GM19043 (cell line): Measurements from ENCODE around the gene WNT3A.
"Not testable (repeated sequence)": the region's sequence is repeated elsewhere in the genome, so short reads cannot be mapped to it uniquely, and the experiment has no call there.

ENCODE experiments used
- ATAC-seq: cut with Tn5 transposase; IDR thresholded peaks from one replicate; pipeline ENCODE4 v1.9.1; 2021; ENCODE audit warnings: low read depth; ENCODE audit not compliant: unreplicated experiment

WNT3A gene, protein sequence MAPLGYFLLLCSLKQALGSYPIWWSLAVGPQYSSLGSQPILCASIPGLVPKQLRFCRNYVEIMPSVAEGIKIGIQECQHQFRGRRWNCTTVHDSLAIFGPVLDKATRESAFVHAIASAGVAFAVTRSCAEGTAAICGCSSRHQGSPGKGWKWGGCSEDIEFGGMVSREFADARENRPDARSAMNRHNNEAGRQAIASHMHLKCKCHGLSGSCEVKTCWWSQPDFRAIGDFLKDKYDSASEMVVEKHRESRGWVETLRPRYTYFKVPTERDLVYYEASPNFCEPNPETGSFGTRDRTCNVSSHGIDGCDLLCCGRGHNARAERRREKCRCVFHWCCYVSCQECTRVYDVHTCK

DNA sequence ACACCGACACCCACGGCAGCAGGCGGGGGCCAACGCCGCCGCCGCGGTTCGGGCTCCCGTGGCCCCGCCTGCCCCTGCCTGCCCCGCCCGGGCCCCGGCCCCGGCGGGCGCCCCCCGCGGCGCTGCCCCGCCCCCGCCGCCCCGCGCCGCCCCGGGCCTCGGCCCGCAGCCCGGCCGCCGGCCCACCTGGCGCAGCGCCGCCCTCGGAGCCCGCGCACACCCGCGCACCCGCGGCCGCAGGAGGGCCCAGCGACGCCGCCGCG, at the start of gene WNT3A:
Gene WNT3A (plus strand): TSS at position 213 of the 263 bp plus-strand sequence. CDS start 131 bp downstream, outside the sequence.
- no peak for ATAC-seq

DNA sequence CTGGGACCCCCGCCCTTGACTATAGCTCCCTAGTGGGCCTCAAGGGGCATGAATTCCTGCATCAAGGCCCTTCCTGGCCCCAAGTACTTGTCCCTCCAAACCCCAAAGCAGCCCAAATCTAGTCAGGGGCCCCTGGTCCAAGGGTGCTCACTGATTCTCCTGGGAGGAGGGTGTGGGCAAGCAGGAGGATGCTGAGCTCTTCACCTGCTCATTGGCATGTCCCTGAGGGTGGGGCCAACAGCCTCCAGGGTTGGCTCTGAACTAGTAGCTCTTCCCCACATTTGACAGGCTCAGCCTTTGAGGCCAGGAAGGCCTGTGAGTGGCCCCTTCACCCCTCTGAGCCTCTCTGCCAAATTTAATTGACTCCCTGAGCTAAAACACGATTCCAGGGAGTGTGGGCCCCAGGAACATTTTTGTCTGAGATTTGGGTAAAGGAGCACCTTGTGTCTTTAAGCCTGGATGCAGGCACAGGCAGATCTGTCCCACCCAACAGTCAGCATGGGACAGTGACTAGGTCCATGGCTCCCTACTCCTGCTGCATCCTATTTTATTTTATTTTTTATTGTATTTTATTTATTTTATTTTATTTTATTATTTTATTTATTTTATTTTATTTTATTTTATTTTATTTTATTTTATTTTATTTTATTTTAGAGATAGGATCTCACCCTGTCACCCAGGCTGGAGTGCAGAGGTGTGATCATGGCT, 48.0 kb upstream of the WNT3A start:
- no peak for ATAC-seq

DNA sequence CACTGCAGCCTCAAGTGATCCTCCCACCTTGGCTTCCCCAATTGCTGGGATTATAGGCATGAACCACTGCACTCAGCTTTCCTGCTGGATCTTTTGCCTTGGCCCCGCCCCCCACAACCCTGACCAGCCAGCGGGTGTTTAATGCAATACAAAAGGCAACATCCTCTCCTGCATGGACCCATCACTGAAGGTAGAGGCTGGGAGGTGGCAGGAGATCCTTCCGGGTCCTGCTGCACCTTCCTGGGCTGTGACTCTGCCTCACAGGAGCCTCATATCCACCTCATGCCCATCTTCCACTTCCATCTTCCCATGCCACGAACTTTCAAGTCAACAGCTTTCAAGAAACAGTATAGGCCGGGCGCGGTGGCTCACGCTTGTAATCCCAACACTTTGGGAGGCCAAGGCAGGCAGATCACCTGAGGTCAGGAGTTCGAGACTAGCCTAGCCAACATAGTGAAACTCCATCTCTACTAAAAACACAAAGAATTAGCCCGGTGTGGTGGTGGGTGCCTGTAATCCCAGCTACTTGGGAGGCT, 47.4 kb upstream of the WNT3A start:
- ATAC-seq: no peak

DNA sequence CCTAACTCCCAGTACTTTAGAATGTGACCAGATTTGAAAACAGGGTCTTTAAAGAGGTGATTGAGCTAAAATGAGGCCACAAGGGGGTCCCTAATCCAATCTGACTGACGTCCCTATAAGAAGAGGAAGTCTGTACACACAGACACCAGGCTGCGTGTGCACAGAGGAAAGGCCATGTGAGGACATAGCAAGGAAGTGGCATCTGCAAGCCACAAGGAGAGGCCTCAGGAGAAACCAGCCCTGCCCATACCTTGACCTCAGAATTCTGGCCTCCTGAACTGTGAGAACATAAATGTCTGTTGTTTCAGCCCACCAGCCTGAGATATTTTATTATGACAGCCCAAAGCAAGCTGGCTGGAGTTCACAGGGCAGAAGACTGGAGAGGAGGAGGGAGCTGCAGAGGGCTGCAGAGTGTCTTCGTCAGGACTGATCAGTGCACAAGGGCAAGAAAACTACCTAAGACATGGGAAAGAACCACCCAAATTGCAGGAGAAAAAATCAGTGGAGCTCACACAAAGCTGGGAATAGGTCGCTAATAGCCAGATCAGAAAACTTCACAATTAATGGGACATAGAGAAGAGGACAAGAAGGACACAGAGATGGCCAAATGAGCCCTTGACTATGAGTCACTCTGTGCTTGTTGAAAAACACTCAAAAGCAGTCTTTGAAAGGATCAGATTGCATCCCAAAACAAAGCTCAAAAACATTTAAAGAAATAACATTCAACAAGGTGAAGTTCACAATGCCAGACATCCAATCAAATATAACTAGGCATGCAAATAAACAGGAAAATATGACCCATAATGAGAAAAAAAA, 44.9 kb upstream of the WNT3A start:
- no peak for ATAC-seq

DNA sequence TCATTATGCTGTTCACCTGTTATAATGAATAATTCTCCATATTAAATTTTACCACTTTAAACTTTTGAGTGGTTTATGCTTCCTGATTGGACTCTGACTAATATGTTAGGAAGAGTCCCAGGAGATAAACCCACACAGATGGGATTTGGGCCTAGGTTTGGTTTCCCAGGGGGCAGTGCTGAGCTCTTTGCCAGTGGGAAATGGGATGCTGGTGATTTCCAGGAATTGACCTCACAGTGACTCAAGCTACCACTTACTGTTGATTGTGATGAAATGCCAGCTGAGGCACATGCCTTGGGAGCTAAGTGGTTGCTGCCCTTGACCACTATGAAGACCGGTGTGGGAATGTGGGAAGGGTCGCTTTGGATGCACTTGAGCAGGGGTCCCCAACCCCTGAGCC, 40.1 kb upstream of the WNT3A start:
- not testable (repeated sequence) for ATAC-seq

DNA sequence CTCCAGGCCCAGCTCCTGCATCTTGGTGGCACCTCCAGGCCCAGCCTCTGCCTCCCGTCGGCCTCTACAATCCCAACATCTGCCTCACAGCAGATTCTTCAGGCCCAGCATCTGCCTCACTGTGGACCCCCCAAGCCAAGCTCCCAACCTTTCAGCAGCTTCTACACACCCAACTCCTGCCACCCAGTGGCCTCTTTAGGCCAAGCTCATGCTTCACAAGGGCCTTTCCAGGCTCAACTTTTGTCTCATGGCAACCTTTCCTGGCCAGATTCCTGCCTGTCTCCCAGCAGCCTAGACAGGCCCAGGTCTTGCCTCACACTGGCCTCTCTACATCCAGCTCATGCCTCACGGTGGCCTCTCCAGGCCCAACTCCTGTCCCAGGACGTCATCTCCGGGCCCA, 39.0 kb upstream of the WNT3A start:
- not testable (repeated sequence) for ATAC-seq

DNA sequence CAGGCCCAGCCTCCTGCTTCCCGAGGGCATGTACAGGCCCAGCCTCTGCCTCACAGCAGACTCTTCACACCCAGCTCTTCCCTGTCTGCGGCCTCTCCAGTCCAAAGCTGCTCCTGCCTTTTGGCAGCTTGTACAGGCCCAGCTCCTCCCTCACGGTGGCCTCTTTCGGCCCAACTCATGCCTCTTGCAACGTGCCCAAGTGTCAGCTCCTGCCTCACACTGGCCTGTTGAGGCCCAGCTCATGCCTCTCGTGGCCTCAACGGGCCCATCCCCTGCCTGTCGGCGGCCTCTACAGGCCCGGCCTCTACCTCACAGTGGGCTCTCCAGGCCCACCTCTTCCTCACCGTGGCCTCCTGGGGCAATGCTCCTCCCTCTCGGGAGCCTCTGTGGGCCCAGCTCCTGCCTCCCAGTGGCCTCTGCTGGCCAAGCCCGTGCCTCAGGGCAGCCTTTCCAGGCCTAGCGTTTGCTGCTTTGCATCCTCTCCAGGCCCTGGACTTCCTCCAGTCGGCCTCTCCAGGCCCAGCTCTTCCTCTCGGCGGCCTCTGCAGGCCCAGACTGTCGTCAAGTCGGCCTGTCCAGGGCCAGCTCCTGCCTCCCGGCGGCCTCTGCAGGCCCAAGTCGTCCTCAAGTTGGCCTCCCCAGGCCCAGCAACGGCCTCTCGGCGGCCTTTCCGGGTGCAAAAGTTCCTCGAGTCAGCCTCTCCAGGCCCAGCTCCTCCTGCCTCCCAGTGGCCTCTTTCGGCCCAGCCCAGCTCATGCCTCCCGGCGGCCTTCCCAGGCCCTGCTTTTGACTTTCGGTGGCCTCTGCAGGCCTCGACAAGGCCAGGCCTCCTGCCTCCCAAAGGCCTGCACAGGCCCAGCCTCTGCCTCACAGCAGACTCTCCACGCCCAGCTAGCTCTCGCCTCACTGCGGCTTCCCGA, 36.5 kb upstream of the WNT3A start:
- ATAC-seq: not testable (repeated sequence)

DNA sequence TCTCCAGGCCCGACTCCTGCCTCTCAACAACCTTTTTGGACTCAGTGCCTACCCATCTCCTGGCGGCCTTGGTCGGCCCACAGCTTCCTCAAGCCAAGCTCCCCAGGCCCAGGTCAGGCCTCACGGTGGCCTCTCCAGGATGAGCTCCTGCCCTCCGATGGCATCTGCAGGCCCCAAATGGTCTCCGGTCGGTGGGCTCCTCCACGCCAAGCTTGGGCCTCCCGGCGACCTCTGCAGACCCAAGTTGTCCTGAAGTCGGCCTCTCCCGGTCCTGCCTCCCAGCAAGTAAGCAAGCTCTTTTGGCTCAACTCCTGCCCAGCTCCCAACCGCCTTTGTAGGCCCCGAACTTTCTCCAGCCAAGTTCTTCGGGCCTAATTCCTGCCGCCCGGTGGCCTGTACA, 35.6 kb upstream of the WNT3A start:
- ATAC-seq: not testable (repeated sequence)

DNA sequence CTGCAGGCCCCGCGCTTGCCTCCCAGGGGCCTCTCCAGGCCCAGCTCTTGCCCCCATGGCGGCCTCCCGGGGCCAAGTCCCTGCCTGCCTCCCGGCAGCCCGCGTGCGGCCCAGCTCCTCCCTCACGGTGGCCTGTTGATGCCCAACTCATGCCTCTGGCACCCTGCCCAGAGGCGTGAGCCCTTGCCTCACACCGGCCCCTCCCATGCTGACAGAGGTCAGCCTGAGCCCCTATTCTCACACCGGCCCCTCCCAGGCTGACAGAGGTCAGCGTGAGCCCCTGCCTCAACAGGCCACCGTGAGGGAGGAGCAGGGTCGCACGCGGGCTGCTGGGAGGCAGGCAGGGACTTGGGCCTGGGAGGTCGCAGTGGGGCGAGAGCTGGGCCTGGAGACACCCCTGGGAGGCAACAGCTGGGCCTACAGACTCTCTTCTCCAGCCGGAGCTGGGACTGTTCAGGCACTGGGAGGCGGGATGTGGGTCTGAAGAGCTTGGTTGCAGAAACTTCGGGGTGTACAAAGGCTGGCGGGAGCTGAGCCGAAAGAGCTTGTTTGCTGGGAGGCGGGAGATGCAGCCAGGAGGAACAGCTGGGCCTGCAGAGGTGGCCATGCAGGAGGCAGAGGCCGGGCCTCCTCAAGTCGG, 35.0 kb upstream of the WNT3A start:
- not testable (repeated sequence) for ATAC-seq

DNA sequence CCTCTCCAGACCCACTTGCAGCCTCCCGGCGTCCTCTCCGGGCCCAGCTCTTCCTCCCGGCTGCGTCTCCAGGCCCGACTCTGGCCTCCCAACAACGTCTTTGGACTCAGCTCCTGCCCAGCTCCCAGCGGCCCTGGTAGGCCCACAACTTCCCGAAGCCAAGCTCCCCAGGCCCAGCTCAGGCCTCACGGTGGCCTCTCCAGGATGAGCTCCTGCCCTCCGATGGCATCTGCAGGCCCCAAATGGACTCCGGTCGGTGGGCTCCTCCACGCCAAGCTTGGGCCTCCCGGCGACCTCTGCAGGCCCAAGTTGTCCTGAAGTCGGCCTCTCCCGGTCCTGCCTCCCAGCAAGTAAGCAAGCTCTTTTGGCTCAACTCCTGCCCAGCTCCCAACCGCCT, 34.5 kb upstream of the WNT3A start:
- not testable (repeated sequence) for ATAC-seq

DNA sequence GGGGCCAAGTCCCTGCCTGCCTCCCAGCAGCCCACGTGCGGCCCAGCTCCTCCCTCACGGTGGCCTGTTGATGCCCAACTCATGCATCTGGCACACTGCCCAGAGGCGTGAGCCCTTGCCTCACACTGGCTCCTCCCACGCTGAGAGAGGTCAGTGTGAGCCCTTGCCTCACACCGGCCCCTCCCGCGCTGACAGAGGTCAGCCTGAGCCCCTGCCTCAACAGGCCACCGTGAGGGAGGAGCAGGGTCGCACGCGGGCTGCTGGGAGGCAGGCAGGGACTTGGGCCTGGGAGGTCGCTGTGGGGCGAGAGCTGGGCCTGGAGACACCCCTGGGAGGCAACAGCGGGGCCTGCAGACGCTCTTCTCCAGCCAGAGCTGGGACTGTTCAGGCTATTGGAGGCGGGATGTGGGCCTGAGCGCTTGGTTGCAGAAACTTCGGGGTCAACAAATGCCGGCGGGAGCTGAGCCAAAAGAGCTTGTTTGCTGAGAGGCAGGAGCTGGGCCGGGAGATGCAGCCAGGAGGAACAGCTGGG, 33.9 kb upstream of the WNT3A start:
- not testable (repeated sequence) for ATAC-seq

DNA sequence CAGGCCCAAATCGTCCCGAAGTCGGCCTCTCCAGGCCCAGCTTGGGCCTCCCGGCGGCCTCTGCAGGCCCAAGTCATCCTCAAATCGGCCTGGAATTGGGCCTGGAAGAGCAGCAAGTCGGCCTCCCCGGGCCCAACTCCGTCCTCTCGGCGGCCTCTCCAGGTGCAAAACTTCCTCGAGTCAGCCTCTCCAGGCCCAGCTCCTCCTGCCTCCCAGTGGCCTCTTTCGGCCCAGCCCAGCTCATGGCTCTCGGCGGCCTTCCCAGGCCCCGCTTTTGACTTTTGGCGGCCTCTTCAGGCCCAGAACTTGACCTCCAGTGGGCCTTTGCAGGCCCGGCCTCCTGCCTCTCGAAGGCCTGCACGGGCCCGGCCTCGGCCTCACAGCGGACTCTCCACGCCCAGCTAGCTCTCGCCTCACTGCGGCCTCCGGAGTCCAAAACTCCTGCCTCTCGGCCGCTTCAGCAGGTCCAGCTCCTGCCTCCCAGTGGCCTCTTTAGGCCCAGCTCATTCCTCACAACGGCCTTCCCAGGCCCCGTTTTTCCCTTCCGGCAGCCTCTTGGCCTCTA, 33.0 kb upstream of the WNT3A start:
- ATAC-seq: not testable (repeated sequence)

DNA sequence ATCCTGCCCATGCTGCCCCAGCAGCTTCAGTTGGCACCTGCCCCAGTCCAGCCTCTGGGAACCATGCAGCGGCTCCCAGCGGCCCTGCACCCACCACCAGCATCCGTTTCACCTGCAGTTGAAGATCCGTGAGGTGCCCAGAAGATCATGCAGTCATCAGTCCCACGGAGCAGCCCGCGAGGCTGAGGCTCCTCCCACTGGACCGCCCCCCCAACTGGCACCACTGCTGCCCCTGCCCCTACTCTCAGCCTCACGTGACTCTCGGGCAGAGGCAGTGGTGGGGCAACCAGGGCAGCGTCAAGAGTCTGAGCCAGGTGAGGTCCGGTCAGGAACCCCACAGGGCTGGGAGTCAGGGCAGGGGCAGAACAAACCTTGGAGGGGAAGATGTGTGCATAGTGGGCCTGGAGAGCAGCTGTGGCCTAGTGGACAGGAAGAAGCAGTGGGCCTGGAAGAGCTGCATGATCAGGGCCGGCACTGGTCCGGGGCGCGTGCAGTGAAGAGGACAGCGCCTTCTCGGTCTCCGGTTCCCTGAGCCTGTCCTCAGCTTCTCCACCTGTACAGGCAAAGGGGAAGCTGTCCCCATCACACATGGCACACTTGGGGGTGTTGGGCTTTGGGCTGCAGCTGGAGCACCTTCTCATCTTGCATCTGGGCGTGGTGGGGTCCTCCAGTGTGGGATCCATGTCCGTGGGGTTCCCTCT, 31.1 kb upstream of the WNT3A start:
- not testable (repeated sequence) for ATAC-seq

DNA sequence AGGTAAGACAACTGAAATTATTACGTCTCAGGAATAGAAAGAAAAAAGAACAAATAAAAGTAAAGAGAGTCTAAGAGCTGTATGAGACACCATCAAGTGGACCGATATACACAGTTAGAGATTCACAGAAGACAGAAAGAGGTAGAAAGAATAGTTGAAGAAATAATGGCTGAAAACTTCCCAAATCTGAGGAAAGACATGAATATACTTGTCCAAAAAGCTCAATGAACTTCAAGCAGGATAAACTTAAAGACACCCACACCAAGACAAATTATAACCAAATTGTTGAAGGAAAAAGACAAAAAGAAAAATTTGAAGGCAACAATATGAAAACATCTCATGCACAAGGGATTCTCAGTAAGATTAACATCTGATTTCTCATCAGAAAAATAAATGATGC, 19.6 kb upstream of the WNT3A start:
- no peak for ATAC-seq

DNA sequence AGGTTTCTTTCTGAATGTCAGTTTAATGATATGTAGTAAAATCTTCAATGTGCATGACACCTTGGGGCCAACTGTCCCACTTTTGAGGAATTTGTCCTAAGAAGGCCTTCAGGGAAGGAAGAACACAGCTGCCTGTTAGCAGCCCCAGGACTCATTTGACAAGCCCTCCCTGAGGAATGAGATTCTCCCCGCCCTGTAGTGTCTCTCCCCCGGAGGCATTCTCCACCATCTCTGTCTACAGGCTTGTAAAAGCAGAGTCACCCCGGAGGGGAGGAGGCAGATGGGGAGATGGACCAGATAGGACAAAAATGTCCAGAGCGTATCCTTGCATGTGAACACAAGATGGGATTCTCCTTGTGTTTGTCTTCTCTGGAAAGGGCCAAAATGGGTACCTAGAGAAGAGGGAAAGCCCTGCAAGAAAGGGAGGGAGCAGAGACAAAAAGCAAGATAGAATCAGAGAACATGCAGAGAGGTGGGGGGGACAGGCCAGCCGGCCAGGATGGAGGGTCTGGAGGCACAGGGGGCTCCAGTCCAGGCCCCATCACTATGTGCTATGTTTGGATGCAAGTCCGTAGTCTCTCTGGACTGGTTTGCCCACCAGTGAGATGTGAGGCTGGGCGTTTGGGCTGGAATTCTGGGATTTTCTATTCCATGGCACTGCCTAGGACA, 12.0 kb upstream of the WNT3A start:
- ATAC-seq: no peak

DNA sequence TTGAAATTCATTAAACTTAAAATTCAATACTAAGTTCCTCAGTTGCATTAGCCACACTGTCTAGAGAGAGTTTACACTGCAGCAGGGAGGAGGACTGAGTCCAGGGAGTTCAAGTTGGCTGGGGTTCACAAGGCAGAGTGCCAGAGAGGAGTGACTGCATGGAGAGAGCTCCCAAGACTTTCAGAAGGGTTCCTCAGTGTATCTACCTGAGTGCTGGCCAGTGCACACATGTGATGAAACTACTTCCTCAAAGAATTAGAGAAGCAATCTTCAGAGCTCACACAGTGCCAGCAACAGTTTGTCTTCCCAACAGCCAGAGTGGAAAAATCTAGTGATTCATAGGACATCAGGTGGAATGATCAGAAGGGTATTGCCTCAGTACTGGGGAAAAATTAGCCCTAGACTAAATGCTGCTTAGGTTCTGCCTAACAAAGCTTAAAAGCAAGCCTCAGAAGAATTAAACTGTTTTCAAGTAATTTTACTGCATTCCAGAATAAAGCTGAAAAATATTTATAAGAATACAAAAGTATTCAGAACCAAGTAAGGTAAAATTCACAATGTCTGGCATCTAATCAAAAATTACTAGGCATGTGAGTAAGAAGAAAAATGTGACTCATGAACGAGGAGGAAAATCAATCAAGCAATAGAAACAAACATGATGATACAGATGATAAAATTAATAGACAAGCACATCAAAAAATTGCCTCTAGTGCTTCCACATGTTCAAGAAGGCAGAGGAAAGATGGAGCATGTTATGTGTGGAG, 10.4 kb upstream of the WNT3A start:
- ATAC-seq: no peak

DNA sequence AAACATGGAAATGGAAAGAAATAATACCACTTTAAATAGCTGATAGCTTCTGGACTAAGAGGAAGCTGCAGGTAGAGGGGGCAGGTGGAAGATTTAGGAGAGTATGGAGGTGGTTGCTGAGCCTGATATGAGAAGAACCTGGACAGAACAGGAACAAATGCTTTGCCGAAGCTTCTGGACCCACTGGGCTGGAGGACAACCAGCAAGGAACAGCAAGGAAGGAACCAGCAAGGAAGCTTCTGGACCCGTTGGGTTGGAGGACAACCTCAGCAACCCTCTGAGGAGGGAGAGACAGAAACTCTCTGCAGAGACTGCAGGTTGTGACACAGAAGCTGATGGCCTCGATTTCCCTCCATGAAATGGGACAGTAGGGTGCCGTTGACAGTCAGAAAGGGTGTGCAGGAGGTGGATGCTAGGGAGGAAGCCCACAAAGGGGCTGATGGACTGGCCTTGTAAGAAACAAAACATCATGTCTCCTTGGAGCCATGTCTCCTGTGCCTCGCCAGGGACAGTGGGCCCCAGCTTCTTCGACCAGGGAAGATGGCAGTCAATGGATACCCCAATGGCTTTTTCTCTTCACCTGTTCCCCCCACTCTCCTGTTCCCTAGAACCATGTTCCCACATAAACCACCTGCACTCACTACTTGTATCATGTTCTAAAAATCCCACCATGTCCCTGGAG, 8.3 kb upstream of the WNT3A start:
- no peak for ATAC-seq
